MCF 10A (cell line): ENCODE results near the gene KIAA1328. TPM values are rescaled to one million over a fixed set of nuclear protein-coding genes. Genes with fewer than 3 reads are reported as not detected.

Experiments
- BruUV-seq: library from RNA; stranded (reverse); fragments of 400-500 nt; replicated peaks from 2 replicates; lab custom pipeline; 2021; lab: Mats Ljungman, UMichigan
- CTCF ChIA-PET: fragments of 300-600 bp; sonication (Branson Sonifier 250); formaldehyde crosslinking; extraction: SDS; loops from one replicate; lab custom pipeline; 2021; ENCODE audit warnings: antibody characterized with exemption, inconsistent platforms; lab: Yijun Ruan, JAX
- POLR2A ChIA-PET: fragments of 300-600, 350-650 bp; sonication (Branson Sonifier 250); formaldehyde crosslinking; extraction: SDS; loops from one replicate; lab custom pipeline; 2020; ENCODE audit warnings: antibody characterized with exemption, inconsistent platforms; lab: Yijun Ruan, JAX
- DNase-seq: peaks from one replicate; pipeline ENCODE4 v3.0.0-alpha.2; 2018; ENCODE audit not compliant: unreplicated experiment
- H3K27ac Mint-ChIP-seq: one replicate; pipeline ENCODE4 v1.8.0; 2022; ENCODE audit warnings: mild to moderate bottlenecking, low read depth, mixed read lengths; ENCODE audit not compliant: unreplicated experiment
- H3K27me3 Mint-ChIP-seq: one replicate; pipeline ENCODE4 v1.8.0; 2022; ENCODE audit warnings: mixed read lengths; ENCODE audit not compliant: insufficient read depth, unreplicated experiment
- H3K36me3 Mint-ChIP-seq: one replicate; pipeline ENCODE4 v1.8.0; 2022; ENCODE audit warnings: mild to moderate bottlenecking, moderate library complexity, mixed read lengths; ENCODE audit not compliant: insufficient read depth, unreplicated experiment
- H3K4me1 Mint-ChIP-seq: one replicate; pipeline ENCODE4 v1.8.0; 2022; ENCODE audit warnings: mixed read lengths; ENCODE audit not compliant: insufficient read depth, unreplicated experiment
- H3K4me3 Mint-ChIP-seq: one replicate; pipeline ENCODE4 v1.8.0; 2022; ENCODE audit warnings: mild to moderate bottlenecking, moderate library complexity, mixed read lengths; ENCODE audit not compliant: unreplicated experiment
- H3K9me3 Mint-ChIP-seq: one replicate; pipeline ENCODE4 v1.8.0; 2022; ENCODE audit warnings: mixed read lengths; ENCODE audit not compliant: unreplicated experiment
- intact Hi-C: fragments of 100-400 bp; cut with micrococcal nuclease; formaldehyde crosslinking; loops from 2 replicates; pipeline ENCODE4 v1.14.1; 2022
- total RNA-seq: library from RNA; stranded (reverse); gene quantifications from 2 replicates; pipeline ENCODE4 v1.2.3, GENCODE V29; 2022
- TF ChIP-seq, protein P1 (sequence below): fragments of 200-600 bp; IDR thresholded peaks from one replicate; pipeline ENCODE4 v1.8.0; 2022; ENCODE audit warnings: antibody characterized with exemption, mild to moderate bottlenecking; ENCODE audit not compliant: unreplicated experiment

The KIAA1328 gene
- total RNA-seq, 1 experiment from 2014 or later = 4.1 TPM

DNA sequence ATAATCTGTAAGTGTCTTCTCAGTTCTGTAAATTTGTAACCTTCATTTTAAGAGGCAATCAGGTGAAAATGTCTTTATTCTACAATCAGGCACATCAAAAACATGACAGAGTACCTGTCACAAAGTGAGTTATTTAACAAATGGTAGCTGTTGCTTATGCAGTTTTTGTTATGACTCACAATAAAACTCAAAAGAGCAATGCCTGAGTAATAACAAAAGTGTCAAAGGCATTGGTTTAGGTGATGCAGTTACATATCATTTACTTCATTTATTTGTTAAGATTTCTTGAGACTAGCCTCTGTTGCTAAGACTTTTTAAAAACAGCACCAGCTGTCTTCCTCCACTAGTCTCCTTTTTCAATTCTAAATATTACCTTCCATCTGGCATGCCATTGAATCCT lies 177.8 kb downstream of the KIAA1328 start:
- TF ChIP-seq, protein P1, sequence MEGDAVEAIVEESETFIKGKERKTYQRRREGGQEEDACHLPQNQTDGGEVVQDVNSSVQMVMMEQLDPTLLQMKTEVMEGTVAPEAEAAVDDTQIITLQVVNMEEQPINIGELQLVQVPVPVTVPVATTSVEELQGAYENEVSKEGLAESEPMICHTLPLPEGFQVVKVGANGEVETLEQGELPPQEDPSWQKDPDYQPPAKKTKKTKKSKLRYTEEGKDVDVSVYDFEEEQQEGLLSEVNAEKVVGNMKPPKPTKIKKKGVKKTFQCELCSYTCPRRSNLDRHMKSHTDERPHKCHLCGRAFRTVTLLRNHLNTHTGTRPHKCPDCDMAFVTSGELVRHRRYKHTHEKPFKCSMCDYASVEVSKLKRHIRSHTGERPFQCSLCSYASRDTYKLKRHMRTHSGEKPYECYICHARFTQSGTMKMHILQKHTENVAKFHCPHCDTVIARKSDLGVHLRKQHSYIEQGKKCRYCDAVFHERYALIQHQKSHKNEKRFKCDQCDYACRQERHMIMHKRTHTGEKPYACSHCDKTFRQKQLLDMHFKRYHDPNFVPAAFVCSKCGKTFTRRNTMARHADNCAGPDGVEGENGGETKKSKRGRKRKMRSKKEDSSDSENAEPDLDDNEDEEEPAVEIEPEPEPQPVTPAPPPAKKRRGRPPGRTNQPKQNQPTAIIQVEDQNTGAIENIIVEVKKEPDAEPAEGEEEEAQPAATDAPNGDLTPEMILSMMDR = no peak
- no peak for DNase-seq
- ChIA-PET CTCF (interaction anchor here (0.6 kb wide), 1 partner anchor 130 kb away, joined by 4 read pairs; no protein-coding TSS in a partner anchor), POLR2A (interaction anchor here (0.7 kb wide), 1 partner anchor 1297 kb away, joined by 3 read pairs; no protein-coding TSS in a partner anchor)
- Mint-ChIP-seq H3K27me3 (no peaks in the 10 kb centered on the region), H3K9me3 (no peaks in the 10 kb centered on the region), H3K4me3 (no peak overlapping the region), H3K36me3 (no peaks in the 10 kb centered on the region), H3K27ac (no peak overlapping the region), H3K4me1 (no peaks in the 10 kb centered on the region)
- intact Hi-C loops = no loop called here
- BruUV-seq = no TSS peak

DNA sequence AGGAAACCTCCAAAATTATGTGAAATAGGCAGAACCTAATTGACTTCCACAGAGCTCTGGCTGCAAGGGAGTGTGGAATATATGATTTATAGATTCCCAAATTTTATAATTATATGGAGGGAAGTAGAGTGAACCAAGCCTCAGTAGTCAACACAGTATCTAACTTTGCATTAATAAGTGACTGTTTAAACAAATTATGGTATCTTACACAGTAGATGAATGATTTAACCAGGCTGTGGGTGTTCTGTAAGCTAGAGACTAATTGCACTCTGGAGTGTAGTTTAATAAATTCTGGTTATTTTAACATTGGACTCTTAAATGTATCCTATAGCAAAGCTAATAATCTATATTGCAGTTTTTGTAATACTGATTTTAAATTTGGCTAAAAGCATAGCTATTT lies 183.5 kb downstream of the KIAA1328 start:
- Mint-ChIP-seq H3K9me3 (peaks cover 10% of the 10 kb centered on the region), H3K4me3 (no peak overlapping the region), H3K27ac (no peak overlapping the region), H3K36me3 (no peaks in the 10 kb centered on the region), H3K27me3 (no peaks in the 10 kb centered on the region), H3K4me1 (no peaks in the 10 kb centered on the region)
- CTCF ChIA-PET = no interaction called here
- intact Hi-C loops = no loop called here
- TF ChIP-seq, protein P1 = no peak
- POLR2A ChIA-PET = interaction anchor here (0.6 kb wide), 1 partner anchor 340 kb away, joined by 3 read pairs; no protein-coding TSS in a partner anchor
- no peak for DNase-seq
- BruUV-seq = no TSS peak

DNA sequence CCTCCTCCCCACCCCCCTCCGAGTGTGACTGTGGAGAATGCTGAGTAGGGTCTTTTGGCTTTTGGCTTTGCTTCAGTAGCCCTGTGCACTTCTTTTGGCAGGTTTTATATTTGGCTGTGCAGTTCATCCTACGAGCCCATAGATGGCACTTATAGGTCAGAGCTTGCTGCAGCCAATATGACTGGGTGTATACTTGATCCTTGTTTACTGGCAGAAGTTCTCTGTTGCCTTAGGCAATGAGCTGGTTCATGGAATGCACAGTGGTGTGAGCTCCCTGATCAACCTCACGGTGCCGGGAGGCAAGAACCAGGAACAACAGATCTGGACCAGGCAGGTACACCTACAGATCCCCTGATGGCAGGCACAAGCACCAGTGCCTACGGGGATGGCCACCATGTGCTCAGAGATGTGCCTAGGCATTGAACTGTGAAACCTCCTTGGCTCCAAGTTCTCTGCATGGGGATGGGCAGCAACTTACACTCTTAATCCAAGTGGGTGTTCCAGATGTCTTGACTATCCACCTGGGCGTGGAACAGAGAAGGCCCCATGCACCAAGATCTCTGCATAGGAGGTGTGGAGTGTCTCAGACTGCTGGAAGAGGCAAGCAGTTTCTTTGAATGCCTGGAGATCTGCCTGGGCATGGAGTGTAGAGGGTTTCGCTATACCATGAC lies 190.4 kb downstream of the KIAA1328 start:
- no peaks in the 10 kb centered on the region for H3K4me1 Mint-ChIP-seq
- no peak overlapping the region for H3K27ac Mint-ChIP-seq
- ChIA-PET CTCF (interaction anchor here (0.7 to 1.0 kb wide), 2 partner anchors 68 to 305 kb away, joined by 3 to 5 read pairs; no protein-coding TSS in a partner anchor), POLR2A (no interaction called here)
- DNase-seq = peak; percentile 59
- TF ChIP-seq, protein P1 = no peak
- H3K36me3 Mint-ChIP-seq = peaks cover 6% of the 10 kb centered on the region
- peaks cover 10% of the 10 kb centered on the region for H3K9me3 Mint-ChIP-seq
- intact Hi-C loops = no loop called here
- BruUV-seq = no TSS peak
- no peaks in the 10 kb centered on the region for H3K27me3 Mint-ChIP-seq
- no peak overlapping the region for H3K4me3 Mint-ChIP-seq

DNA sequence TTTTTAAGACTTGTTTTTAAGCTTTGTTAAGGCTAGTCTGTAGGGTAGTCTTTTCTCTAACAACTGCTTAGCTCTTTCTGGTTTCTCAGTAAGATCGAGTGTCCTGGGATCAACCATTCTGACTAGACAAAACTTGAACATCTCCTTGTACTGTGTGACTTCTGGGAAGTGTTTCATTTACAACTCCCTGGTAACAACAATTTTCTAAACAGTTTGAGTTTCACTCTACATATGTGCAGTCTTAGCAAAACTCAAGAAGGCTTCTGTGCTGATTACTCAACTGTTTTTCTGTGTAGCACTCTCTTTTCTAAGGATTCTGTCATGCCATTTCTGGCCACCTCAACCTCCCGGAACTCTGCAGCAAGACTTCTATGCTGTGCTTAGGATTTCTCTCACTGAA lies 204.5 kb downstream of the KIAA1328 start:
- TF ChIP-seq, protein P1 = no peak
- Mint-ChIP-seq H3K27ac (no peak overlapping the region), H3K36me3 (no peaks in the 10 kb centered on the region), H3K4me3 (no peak overlapping the region), H3K9me3 (peaks cover 5% of the 10 kb centered on the region), H3K27me3 (no peaks in the 10 kb centered on the region), H3K4me1 (no peaks in the 10 kb centered on the region)
- DNase-seq = no peak
- no TSS peak for BruUV-seq
- ChIA-PET CTCF (interaction anchor here (0.5 kb wide), 2 partner anchors 51 to 836 kb away, joined by 3 to 5 read pairs; no protein-coding TSS in a partner anchor), POLR2A (no interaction called here)
- intact Hi-C loops = no loop called here
